ENCODE data around the gene TTC9C.
"Not testable (repeated sequence)": the region's sequence is repeated elsewhere in the genome, so short reads cannot be mapped to it uniquely, and the experiment has no call there.

The TTC9C gene

GRCh38 chr11:62710001-62710345 is 18.3 kb upstream of the TTC9C start:
- FAIRE-seq, result no peak

GRCh38 chr11:62712276-62712812 is 15.9 kb upstream of the TTC9C start:
- FAIRE-seq, result no peak

- no peak for FAIRE-seq
Measured at GRCh38 chr11:62712861-62713260, 15.4 kb upstream of the TTC9C start.

- FAIRE-seq, result no peak
Measured at GRCh38 chr11:62713343-62713742, 14.9 kb upstream of the TTC9C start.

GRCh38 chr11:62715150-62716130 is 12.8 kb upstream of the TTC9C start:
- no peak for FAIRE-seq

GRCh38 chr11:62716206-62716605 is 12.1 kb upstream of the TTC9C start:
- FAIRE-seq, result no peak

- FAIRE-seq, result no peak
Measured at GRCh38 chr11:62716816-62717215, 11.5 kb upstream of the TTC9C start.

- no peak for FAIRE-seq
Measured at GRCh38 chr11:62719302-62719978, 8.8 kb upstream of the TTC9C start.

GRCh38 chr11:62721994-62722393 is 6.3 kb upstream of the TTC9C start:
- FAIRE-seq, result no peak

GRCh38 chr11:62724171-62724570 is 4.1 kb upstream of the TTC9C start:
- FAIRE-seq, result no peak

- no peak for FAIRE-seq
Measured at GRCh38 chr11:62725646-62726045, 2.6 kb upstream of the TTC9C start.

- no peak for FAIRE-seq
Measured at GRCh38 chr11:62726156-62726914, 2.0 kb upstream of the TTC9C start.

- FAIRE-seq, result no peak
Measured at GRCh38 chr11:62726915-62727164, 1.4 kb upstream of the TTC9C start.

- peak; percentile 86 for FAIRE-seq
Measured at GRCh38 chr11:62727165-62727871, 968 bp upstream of the TTC9C start, which contains the start of gene HNRNPUL2. Gene HNRNPUL2, minus strand, starts transcription at chr11:62727457. Its CDS starts 301 bp downstream, at chr11:62727156.

- peak; percentile 88 for FAIRE-seq
Measured at GRCh38 chr11:62727872-62728170, 465 bp upstream of the TTC9C start.

- FAIRE-seq, result not testable (repeated sequence)
Measured at GRCh38 chr11:62730076-62730475, 1.8 kb downstream of the TTC9C start.

- FAIRE-seq, result no peak
Measured at GRCh38 chr11:62732830-62733229, 4.5 kb downstream of the TTC9C start.

- FAIRE-seq, result no peak
Measured at GRCh38 chr11:62737196-62737595, 8.9 kb downstream of the TTC9C start.

- FAIRE-seq, result no peak
Measured at GRCh38 chr11:62747475-62748160, 19.3 kb downstream of the TTC9C start.

GRCh38 chr11:62749931-62750330 is 21.6 kb downstream of the TTC9C start:
- FAIRE-seq, result not testable (repeated sequence)

- FAIRE-seq, result no peak
Measured at GRCh38 chr11:62752177-62752785, 24.0 kb downstream of the TTC9C start.

Data from endometrium (tissue), 2 donors.